ENCODE results near the gene COX8A. TPM values are rescaled to one million over a fixed set of nuclear protein-coding genes. Genes with fewer than 3 reads are reported as not detected.
A peak's percentile ranks its signal among the peaks of the same experiment; 100 is the strongest.

The COX8A gene
- total RNA-seq, 1 donor from 2014 or later = 234 TPM

- no peak for DNase-seq (ENCODE audit: low spot score)
Observed at GRCh38 chr11:64019106-64020037, 45.0 kb downstream of the COX8A start.

- no peak for DNase-seq (ENCODE audit: low spot score)
Observed at GRCh38 chr11:64020976-64021756, 46.7 kb downstream of the COX8A start.

GRCh38 chr11:64021757-64022093, 47.3 kb downstream of the COX8A start:
- DNase-seq (ENCODE audit: low spot score) = peak; percentile 65

DNA sequence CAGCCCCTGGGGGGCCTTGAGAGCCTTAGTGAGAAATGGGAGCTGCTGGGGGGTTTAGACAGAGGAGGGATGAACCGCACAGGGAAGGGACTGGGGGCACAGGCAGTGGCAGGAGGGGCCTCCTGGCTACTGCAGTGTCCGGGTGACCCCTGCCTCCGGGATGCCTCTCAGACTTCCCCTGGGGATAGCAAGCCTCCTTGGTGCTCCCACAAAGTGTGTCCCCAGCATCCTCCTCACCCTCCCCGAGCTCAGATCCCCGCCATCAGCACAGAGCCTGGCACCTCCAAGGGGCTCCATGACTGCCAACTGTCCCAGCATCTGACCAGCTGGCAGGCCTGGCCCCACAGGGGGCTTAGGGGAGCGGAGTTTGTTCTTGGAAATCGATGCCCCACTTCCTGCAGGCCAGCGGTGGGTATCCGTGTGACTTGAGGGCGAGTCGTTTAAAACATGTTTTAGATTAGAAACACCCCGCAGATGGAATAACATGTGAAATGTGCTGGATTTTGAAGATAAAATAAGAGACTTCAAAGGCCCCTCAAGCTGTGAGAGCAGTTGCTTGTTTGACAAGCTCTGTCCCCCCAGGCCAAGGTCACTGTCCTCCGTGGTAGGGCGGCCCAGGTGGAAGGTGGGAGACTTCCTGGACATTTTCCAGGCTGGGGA, 47.8 kb downstream of the COX8A start:
- no peak for DNase-seq (ENCODE audit: low spot score)

GRCh38 chr11:64023712-64024710, 49.6 kb downstream of the COX8A start:
- DNase-seq (ENCODE audit: low spot score) = no peak

- peak; percentile 51 for DNase-seq (ENCODE audit: low spot score)
Observed at GRCh38 chr11:64025205-64025604, 50.8 kb downstream of the COX8A start.

Other genes starting within 250 kb of the COX8A start
- 14.9 TPM for gene ZFTA, start 205.8 kb upstream of the COX8A start, total RNA-seq (ENCODE audit: insufficient read depth, low replicate concordance)
- 6.0 TPM for gene SPINDOC, start 161.2 kb upstream of the COX8A start, total RNA-seq (ENCODE audit: insufficient read depth, low replicate concordance)
- gene MARK2, start 135.5 kb upstream of the COX8A start, total RNA-seq (ENCODE audit: insufficient read depth, low replicate concordance) = 10.8 TPM
- gene RCOR2, start 57.5 kb upstream of the COX8A start, total RNA-seq (ENCODE audit: insufficient read depth, low replicate concordance) = 3.4 TPM
- 3.6 TPM for gene NAA40, start 35.6 kb upstream of the COX8A start, total RNA-seq (ENCODE audit: insufficient read depth, low replicate concordance)
- 17.6 TPM for gene OTUB1, start 11.8 kb downstream of the COX8A start, total RNA-seq (ENCODE audit: insufficient read depth, low replicate concordance)
- 0.48 TPM for gene FLRT1, start 61.3 kb downstream of the COX8A start, total RNA-seq (ENCODE audit: insufficient read depth, low replicate concordance)
- gene MACROD1, start 191.5 kb downstream of the COX8A start, total RNA-seq (ENCODE audit: insufficient read depth, low replicate concordance) = 8.9 TPM
- gene STIP1, start 211.6 kb downstream of the COX8A start, total RNA-seq (ENCODE audit: insufficient read depth, low replicate concordance) = 47.2 TPM
- 14.2 TPM for gene FERMT3, start 232.1 kb downstream of the COX8A start, total RNA-seq (ENCODE audit: insufficient read depth, low replicate concordance)

Data from umbilical cord (tissue), 2 donors.